Glutamatergic neuron (in vitro differentiated cells): ENCODE data around the gene NXNL2. TPM values are rescaled to one million over a fixed set of nuclear protein-coding genes. Genes with fewer than 3 reads are reported as not detected.

Experiments used
- DNase-seq: peaks from one replicate; pipeline ENCODE4 v3.0.0; 2022
- H3K27ac Mint-ChIP-seq: one replicate; pipeline ENCODE4 v1.8.0; 2020; ENCODE audit warnings: mild to moderate bottlenecking, mixed read lengths, inconsistent platforms; ENCODE audit not compliant: unreplicated experiment
- H3K27me3 Mint-ChIP-seq: one replicate; pipeline ENCODE4 v1.8.0; 2020; ENCODE audit warnings: mild to moderate bottlenecking, moderate library complexity, mixed read lengths, inconsistent platforms; ENCODE audit not compliant: unreplicated experiment
- H3K36me3 Mint-ChIP-seq: one replicate; pipeline ENCODE4 v1.8.0; 2020; ENCODE audit warnings: mild to moderate bottlenecking, mixed read lengths, inconsistent platforms; ENCODE audit not compliant: unreplicated experiment
- H3K4me1 Mint-ChIP-seq: one replicate; pipeline ENCODE4 v1.8.0; 2020; ENCODE audit warnings: mild to moderate bottlenecking, low read depth, mixed read lengths, inconsistent platforms; ENCODE audit not compliant: unreplicated experiment
- H3K4me3 Mint-ChIP-seq: one replicate; pipeline ENCODE4 v1.8.0; 2020; ENCODE audit warnings: mild to moderate bottlenecking, mixed read lengths, inconsistent platforms; ENCODE audit not compliant: unreplicated experiment
- H3K9me3 Mint-ChIP-seq: one replicate; pipeline ENCODE4 v1.8.0; 2020; ENCODE audit warnings: mild to moderate bottlenecking, moderate library complexity, mixed read lengths, inconsistent platforms; ENCODE audit not compliant: unreplicated experiment
- CTCF ChIP-seq: fragments of 200-600 bp; sonication (generic); IDR thresholded peaks from one replicate; pipeline ENCODE4 v1.5.0; 2021; ENCODE audit not compliant: partially characterized antibody, unreplicated experiment
- total RNA-seq: library from RNA; stranded (reverse); fragmentation: NEBNext Ultra II Directional; extraction: Animal tissue kit (Norgen Biotek cat#: 25700); gene quantifications from one replicate; pipeline ENCODE4 v1.2.1, GENCODE V29; 2021; ENCODE audit not compliant: unreplicated experiment

The NXNL2 gene
- total RNA-seq, 1 donor from 2014 or later = not detected

GRCh38 chr9:88508326-88508725, 26.7 kb upstream of the NXNL2 start:
- no peak for DNase-seq
- H3K27ac Mint-ChIP-seq = no peak overlapping the region
- peaks cover 5% of the 10 kb centered on the region for H3K36me3 Mint-ChIP-seq
- no peak for TF ChIP-seq CTCF
- no peak overlapping the region for H3K4me3 Mint-ChIP-seq
- H3K27me3 Mint-ChIP-seq = peaks cover 2% of the 10 kb centered on the region
- H3K9me3 Mint-ChIP-seq = peaks cover 5% of the 10 kb centered on the region
- no peaks in the 10 kb centered on the region for H3K4me1 Mint-ChIP-seq

- no peak overlapping the region for H3K27ac Mint-ChIP-seq
- TF ChIP-seq CTCF = no peak
- no peaks in the 10 kb centered on the region for H3K9me3 Mint-ChIP-seq
- DNase-seq = no peak
- H3K4me3 Mint-ChIP-seq = no peak overlapping the region
- H3K27me3 Mint-ChIP-seq = no peaks in the 10 kb centered on the region
- no peaks in the 10 kb centered on the region for H3K4me1 Mint-ChIP-seq
- peaks cover 5% of the 10 kb centered on the region for H3K36me3 Mint-ChIP-seq
These were observed 23.1 kb upstream of the NXNL2 start for GRCh38 chr9:88511906-88512305.

- no peak for DNase-seq
These were observed 20.7 kb upstream of the NXNL2 start for GRCh38 chr9:88514247-88514646.

GRCh38 chr9:88521308-88521707, 13.7 kb upstream of the NXNL2 start:
- no peak overlapping the region for H3K4me3 Mint-ChIP-seq
- no peak overlapping the region for H3K27ac Mint-ChIP-seq
- no peak for TF ChIP-seq CTCF
- H3K27me3 Mint-ChIP-seq = peaks cover 5% of the 10 kb centered on the region
- no peaks in the 10 kb centered on the region for H3K4me1 Mint-ChIP-seq
- no peaks in the 10 kb centered on the region for H3K9me3 Mint-ChIP-seq
- no peak for DNase-seq
- peaks cover 4% of the 10 kb centered on the region for H3K36me3 Mint-ChIP-seq

More at GRCh38 chr9:88514247-88514646, 20.7 kb upstream of the NXNL2 start:
- no peaks in the 10 kb centered on the region for H3K9me3 Mint-ChIP-seq
- no peaks in the 10 kb centered on the region for H3K4me1 Mint-ChIP-seq
- no peak overlapping the region for H3K4me3 Mint-ChIP-seq
- TF ChIP-seq CTCF = no peak
- no peak overlapping the region for H3K27ac Mint-ChIP-seq
- no peaks in the 10 kb centered on the region for H3K27me3 Mint-ChIP-seq
- peaks cover 4% of the 10 kb centered on the region for H3K36me3 Mint-ChIP-seq

- Mint-ChIP-seq H3K9me3 (no peaks in the 10 kb centered on the region), H3K27me3 (peaks cover 5% of the 10 kb centered on the region), H3K4me3 (no peak overlapping the region), H3K27ac (no peak overlapping the region), H3K4me1 (no peaks in the 10 kb centered on the region), H3K36me3 (peaks cover 4% of the 10 kb centered on the region)
- DNase-seq = no peak
- TF ChIP-seq CTCF = no peak
These were observed 12.6 kb upstream of the NXNL2 start for GRCh38 chr9:88522360-88522759.
